ENCODE results near the gene PIGH.
"Not testable (repeated sequence)": the region's sequence is repeated elsewhere in the genome, so short reads cannot be mapped to it uniquely, and the experiment has no call there.

Gene PIGH

DNA sequence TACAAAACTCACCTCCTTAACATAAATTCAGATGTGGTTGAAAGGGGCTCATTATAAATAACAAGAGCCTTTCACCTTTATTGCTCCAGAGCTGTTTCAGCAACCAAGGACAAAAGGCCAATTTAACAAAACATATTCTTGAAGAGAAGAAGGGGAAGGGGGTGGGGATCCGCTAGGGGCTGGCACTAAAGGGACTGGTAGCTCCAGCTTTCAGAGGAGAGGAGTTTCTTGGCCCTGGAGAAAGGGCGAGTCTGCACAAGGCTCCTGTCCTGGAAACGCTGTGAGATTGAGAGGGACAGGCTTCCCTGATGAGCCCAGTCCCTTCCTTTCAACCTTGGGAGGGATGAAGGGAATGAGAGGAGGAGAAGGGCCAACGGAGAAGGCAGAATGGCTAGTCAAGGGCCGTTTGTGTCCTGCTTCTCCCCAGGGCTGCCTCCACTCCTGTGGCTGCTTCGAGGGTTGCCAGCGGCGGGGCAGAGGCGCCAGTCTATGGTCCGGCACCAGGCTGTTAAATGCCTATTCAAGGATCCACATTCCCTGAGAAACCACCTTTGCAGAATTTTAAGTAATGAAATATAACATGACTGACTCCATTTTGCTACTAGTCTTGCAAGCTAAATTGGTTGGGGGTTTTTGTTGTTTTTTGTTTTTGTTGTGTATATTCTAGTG lies 9.7 kb upstream of the PIGH start:
- no peak for DNase-seq (ENCODE audit: low read depth in 2 of 2)

DNA sequence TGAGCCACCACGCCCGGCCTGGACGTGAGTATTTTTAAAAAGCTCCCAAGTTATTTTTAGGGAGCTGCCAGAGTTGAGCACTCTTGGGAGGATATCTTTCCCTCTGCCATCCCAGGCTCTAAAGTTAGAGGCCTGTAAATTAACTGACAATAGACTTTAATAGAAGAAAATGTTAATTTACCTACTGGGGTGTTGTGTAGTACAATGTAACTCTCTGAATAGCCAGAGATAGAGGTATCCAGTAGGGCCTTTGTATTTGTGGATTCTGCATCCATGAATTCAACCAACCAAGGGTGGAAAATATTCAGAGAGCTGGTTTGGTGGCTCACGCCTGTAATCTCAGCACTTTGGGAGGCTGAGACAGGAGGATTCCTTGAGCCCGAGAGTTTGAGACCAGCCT lies 7.6 kb upstream of the PIGH start:
- no peak for DNase-seq (ENCODE audit: low read depth in 2 of 2)

DNA sequence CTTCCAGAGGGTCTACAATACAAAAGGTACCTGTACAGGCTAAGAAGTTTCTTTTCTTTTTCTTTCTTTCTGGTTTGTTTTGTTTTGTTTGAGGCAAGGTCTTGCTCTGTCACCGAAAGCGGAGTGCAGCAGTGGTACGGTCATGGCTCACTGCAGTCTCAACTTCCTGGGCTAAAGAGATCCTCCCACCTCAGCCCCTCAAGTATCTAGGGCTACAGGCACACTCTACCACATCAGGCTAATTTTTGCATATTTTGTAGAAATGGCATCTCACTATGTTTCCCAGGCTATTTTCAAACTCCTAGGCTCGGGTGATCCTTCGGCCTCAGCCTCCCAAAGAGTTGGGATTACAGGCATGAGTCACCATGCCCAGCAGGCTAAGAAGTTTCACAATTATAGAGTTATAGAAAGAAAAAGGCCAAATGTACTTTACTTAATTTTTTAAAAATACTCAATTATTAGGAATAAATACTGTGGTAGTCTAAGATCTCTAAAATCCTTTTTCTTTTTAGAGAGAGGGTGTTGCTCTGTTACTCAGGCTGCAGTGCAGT lies 3.0 kb upstream of the PIGH start:
- no peak for DNase-seq (ENCODE audit: low read depth in 2 of 2)

DNA sequence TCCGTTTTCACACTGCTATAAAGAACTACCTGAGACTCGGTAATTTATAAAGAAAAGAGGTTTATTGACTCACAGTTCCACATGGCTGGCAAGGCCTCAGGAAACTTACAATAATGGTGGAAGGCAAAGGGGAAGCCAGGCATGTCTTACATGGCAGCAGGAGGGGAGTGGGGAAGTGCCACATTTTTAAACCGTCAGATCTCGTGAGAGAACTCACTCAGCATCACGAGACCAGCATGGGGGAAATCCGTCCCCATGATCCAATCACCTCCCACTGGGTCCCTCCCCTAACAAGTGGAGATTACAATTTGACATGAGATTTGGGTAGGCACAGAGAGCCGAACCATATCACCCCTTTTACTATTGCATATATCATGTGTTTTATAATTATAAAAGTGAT lies 2.0 kb upstream of the PIGH start:
- DNase-seq (ENCODE audit: low read depth in 2 of 2), result no peak

DNA sequence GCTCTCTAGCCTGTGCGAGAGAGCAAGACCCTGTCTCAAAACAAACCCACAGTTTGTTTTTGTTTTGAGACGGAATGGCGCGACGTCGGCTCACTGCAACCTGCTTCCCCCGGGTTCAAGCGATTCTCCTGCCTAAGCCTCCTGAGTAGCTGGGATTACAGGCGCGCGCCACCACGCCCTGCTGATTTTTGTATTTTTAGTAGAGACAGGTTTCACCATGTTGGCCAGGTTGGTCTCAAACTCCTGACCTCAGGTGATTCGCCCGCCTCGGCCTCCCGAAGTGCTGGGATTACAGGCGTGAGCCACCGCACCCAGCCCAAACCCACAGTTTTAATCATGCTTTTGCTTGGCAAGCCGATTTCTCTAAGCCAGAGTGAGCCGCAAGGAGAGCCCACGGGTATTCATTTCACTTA lies 500 bp upstream of the PIGH start:
- DNase-seq (ENCODE audit: low read depth in 2 of 2), result not testable (repeated sequence)

DNA sequence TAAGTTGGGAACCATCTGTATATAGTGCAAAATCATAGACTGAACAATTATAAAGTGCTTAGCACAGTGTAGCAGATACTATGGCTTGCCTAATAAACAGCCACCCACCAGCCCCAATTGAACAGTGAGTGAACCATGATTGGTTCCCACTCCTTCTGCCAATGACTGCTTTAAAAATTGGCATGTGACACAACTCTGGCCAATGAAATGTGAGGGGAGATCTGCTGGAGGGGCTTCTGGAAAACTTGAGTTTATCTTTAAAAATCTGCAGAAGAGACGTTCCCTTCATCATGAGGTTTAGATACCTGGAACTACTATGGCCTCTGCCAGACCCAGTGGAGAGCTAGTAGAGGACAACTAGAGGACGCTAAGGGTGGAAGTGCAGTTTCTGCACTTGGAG lies 4.7 kb downstream of the PIGH start:
- no peak for DNase-seq (ENCODE audit: low read depth in 2 of 2)

DNA sequence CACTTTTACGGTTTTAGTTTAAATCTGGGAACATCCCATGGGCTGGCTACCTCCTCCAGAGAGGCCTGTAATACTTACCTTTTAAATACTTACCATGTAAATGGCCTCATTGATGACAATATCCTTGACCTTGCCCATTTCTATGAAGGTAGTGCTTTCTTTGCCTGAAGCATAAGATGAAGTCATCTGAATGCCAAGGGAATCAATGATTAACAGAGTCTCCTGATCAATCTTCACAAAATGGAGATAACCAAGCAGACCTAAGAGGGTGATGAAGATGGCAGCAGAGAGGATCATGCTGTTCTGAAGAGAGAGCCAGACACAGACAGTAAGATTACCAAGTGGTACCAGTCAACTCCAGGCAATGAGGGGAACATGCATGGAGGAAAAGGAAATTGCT lies 6.4 kb downstream of the PIGH start:
- DNase-seq (ENCODE audit: low read depth in 2 of 2), result not testable (repeated sequence)

DNA sequence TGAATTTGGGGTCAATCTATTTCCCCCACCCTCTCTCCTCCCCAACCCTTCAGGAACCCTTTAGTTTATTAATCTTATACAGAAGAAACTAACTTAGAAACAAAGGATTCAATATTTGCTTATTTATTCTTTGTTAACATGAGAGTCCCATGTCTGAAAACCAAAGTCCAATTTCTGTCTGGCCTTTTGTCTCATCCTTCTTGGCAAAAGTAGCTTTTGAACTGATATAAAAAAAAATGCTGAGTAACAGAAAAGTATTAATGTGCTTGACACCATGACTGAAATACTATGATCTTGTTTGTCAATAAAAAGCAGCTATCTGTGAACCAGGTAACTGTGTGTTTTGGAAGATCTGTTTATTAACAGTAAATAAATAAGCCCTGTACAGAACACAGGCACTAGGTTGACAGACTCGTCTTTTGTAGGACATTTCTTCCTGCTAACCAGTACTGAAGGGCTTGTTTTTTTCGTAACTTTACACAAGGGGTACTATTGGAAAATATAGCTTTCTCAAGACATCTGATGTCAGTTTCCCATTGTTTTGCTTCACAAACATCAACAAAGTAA lies 10.8 kb downstream of the PIGH start:
- no peak for DNase-seq (ENCODE audit: low read depth in 2 of 2)

DNA sequence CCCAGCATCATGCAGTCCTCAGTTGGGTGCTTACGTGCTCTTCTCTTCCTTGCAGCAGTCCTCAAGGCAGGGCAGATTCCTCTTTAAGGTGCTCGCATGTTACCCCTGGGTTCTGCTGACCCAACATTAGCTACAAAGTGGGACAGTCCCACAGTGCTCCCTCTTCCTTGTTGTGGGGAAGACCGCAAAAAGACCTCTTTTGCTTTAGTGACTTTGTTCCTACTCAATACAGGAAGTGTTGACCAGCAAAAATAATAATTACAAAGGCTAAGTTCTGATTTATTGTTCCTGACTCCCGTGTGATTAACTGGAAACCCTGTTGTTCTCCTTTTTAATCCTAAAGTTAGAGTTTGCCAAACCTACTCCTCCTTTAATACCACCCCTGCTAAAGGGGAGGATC lies 13.7 kb downstream of the PIGH start:
- DNase-seq (ENCODE audit: low read depth in 2 of 2), result no peak

DNA sequence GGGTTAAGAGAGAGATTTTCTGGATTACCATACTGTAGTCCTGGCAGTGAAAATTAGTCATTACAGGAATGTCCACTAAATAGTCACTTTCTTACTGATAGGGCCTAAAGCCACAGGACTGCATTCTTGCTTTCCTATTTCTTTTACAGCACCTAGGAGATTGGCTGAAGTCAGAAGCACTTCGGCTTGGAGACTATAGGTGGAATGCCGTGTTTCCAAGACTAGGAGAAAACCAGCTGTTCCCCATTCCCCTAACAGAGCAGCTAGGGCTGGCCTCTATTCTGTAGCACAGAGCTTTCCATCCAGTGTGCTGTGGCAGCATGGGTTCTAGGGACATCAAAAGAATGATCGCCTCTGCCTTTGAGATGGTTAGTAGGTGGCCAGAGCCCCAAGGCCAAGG lies 15.1 kb downstream of the PIGH start:
- DNase-seq (ENCODE audit: low read depth in 2 of 2), result no peak

DNA sequence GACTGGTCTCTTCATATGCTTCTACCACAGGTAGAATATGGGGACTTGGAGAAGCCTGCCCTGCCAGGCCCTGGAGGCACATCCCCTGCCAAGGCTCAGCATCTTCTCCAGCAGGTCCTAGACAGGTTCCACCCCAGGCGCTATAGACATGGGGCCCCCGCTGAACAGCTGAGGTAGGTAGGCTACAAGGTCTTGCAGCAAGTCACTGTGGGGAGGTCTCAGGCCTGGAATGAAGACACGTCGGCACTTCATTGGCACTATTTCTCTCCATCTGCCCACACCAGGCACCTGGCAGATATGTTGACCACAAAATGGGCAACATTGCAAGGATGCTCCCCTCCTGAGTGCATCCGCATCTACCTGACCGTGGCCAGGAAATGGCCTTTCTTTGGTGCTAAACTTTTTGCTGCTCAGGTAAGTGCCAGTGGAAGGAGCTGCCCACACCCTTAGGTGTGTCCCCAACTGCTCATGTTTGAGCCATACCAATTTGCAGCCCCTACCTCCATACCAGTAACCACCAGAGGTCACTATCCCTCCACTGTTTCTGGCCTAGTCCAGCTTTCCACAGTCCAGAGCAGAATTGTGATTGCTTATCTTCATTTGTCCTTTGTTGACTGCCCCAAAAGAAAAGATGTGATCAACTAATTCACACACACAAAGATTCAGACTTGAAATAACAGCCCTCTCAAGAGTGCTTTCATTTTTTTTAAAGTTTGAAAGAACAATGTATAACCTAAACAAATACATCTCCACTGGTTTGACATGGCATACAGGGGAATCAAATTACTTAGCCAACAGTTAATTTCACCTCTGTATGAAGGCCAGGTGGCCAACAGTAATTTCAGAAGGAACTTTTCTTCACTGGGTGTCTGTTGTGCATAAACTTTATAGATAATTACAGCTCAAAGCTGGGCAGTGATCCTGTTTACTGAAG lies 16.1 kb downstream of the PIGH start:
- no peak for DNase-seq (ENCODE audit: low read depth in 2 of 2)

DNA sequence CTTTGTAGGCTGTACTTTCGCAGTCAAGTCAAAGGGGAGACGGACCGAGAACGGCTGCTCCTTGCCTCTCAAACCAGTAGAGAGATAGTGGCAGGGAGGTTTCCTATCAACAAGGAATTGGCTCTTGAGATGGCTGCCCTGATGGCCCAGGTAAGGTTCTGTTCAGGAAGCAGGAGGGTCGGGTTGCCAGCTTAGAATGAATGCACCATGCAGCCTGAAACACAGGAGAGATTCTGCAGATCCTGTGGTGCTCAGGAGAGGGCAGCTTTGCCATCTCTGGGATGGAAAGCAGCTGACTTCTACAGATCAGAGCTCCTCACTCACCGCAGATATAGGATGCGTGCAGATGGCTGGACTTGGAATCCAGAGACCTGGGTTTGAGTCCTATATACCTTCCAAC lies 18.0 kb downstream of the PIGH start:
- no peak for DNase-seq (ENCODE audit: low read depth in 2 of 2)

DNA sequence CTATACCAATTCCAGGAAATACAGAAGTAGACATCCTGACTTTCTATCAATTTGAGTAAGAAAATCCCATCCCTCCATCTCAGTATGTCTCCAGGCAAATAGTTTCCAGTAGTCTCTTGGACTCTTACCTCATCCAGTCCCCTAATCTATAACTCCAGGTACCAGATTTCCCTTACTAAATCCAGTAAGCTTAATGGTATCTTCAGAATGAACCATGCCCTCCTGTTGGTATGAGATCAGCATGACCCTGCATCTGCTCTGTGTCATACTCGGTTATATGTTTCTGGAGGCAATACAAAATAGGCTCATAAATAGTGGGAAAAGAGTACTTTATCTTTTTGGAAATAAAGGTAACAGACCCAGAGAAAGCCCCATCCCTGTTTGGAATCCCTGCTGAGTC lies 18.4 kb downstream of the PIGH start:
- DNase-seq (ENCODE audit: low read depth in 2 of 2), result no peak

DNA sequence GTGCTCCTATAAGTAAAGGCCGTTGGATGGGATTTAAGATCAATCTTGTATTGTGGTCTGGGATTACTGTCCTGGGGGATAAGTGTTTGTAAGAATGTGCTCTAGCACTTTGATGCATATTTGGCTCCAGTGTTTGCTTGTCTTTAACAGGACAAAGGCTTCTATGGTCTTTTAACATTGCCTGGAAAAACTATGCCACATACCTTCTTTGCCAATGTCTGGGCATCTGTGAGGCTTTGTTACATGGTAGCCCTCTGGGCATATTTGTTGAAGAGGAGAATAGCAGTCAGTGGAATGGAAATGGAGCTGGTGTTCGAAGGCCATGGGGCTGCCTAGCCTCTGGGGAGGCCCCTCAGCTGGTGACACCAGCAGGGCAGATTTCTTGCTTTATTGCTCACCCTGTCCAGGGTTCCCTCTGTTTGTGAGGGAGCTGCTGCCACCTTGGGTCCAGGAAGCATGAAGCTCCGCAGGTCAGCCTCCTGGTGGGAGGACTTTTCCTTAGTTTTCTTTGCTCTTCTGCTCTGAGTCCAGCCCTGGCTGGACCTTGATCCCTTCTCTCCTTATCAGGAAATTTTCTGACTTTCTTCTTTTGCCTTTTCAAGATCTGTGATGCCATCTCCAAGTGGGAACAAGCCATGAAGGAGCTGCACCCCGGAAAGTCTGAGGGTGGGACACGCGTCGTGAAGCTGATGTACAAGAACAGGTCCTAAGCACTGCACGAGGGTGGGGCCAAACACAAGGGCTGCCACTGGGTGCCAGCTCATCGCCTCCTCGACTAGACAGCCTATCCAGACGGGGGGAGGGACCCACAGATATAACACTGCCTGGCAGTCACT lies 19.5 kb downstream of the PIGH start:
- DNase-seq (ENCODE audit: low read depth in 2 of 2), result no peak

DNA sequence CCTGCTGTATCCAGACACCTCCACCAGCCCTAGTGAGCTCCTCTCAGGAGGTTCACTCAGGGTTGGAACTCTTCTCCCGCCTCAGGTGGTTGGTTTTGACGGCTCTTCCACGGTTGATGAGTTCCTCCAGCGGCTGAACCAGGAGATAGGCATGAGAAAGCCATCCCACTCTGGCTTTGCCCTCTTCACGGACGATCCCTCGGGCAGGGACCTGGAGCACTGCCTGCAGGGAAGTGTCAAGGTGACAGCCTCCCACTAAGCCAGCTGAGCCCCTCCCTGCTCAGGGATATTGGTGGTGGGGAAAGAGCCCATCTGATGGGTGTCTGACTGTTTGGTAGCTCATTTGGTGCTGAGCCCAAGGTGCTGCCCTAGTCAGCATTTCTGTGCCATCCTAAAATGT lies 20.4 kb downstream of the PIGH start:
- no peak for DNase-seq (ENCODE audit: low read depth in 2 of 2)

DNA sequence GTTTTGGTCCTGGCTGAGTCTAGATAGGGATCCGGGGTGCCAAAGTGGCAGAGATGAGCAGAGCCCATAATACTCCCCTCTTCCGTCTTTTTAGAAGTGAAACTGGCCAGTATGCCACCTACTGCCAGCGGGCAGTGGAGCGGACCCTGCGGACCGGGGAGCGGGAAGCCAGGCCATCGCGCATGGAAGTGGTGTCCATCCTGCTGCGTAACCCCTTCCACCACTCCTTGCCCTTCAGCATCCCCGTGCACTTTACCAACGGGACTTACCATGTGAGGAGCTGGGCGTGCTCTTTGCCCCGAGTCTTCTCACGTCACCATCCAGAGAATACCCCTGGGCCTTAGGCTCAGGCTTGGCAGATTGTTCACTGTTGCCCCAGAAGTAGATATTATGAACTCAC lies 21.0 kb downstream of the PIGH start:
- no peak for DNase-seq (ENCODE audit: low read depth in 2 of 2)

DNA sequence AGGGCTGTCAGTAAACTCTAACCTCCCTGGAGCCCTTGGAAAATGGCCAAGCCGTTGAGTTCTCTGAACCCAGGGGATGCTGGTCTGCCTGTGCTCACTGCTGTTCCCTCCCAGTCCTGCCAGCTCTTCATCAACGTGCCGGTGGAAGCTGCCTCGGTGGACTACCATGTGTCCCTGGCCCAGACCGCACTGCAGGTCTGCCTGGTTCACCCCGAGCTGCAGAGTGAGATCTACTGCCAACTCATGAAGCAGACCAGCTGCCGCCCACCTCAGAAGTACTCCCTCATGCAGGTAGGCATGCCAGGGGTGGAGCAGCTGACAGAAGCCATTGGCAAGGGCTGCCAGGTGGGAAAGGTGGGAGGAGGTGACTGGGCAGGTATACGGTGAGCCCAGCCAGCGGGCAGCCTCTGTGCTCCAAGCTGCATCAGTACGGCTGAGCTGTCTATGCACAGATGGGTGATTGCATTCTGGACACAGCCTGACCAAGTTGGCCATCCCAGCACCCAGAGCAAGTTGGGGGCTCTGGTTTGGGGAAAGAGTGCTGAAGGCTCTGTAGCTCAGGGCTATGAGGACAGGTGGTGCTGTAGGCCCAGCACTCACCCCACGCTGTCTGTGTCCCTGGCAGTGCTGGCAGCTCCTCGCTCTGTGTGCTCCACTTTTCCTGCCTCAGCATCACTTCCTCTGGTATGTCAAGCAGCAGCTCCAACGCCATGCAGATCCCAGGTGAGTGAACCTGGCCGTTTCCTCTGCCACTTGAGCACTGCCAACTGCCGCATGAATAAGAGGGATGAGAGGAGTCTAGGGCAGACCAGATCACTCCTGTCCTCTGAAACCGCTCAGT lies 21.9 kb downstream of the PIGH start:
- no peak for DNase-seq (ENCODE audit: low read depth in 2 of 2)

DNA sequence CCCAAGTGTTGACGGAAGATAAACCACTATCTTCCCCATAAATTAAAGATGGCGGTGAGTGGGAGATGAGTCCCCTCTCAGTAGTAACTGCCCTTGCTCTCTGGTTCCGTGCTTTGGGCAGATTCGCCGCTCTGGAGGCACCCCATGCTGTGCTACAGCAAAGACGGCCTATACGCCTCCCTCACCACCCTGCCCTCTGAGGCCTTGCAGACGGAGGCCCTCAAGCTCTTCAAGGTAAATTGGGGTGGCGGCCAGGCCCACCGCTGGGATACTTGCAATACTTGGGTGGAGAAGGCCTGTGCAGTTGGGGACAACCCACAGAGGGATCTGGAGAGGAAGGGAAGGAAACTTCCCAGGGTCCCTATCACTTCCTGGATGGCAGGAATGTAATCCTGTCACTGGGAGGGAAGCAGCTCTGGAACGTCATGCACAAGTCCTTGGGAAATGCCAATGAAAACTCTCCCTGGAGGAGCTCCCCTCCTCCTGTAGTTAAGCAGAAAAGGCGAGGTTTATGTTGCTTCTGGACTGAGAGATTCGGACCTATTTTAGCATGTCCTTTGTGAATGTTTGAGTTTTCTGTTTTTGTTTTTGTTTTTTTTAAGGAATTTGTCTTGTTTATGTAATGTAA lies 22.8 kb downstream of the PIGH start:
- DNase-seq (ENCODE audit: low read depth in 2 of 2), result no peak

DNA sequence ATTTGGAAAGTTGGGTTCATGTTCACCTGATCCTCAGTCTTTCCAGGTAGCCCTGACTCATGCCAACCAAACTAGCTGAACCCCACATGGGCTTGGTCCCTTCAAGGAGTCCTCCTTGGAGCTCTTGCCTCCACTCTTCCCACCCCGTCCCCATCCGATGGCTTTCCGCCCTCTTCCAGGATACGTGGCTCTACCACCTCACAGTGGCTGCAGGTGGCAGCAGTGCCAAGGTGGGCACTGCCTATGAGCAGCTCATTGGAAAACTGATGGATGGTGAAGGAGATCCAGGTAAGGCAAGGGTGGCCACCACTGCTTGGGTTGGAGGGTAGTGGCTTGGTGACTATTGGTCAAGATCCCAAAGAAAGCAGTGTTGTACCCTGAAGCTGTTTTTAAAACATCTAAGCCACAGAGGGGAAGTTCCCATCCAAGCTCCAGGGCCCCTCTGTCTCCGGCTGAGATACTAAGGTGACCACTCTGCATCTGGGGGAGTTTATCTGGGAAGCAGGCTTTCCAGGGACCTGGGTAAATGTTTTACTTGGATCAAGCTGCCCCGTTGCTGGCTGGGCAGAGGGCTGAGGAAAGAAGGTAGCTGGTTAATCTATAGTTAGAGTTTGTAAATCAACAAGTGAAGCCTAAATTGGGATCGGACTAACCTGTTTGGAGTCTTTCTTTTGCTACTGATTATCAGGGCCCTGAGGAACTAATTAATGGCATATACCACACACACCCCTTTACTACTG lies 23.7 kb downstream of the PIGH start:
- no peak for DNase-seq (ENCODE audit: low read depth in 2 of 2)

DNA sequence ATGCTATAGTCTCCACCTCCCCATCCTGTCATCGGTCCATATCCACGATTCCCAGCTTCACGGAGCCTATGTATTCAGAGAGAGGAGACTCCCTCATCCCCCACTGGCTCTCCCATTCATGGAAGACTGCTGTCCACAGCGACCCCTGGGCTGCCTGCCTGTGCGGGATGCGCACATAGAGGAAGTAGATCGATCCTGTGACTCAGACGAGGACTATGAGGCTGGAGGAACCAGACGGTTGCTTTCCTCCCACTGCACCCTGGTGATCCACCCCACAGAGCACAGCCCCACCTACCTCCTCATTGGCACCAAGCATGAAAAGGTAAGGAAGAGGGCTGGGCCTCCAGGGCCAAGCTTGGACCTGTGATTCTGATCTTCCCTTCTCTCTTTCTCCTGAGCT lies 24.4 kb downstream of the PIGH start:
- no peak for DNase-seq (ENCODE audit: low read depth in 2 of 2)
